ENCODE results near the gene PLEKHA1.
A peak's percentile ranks its signal among the peaks of the same experiment; 100 is the strongest.

The PLEKHA1 gene

GRCh38 chr10:122461367-122461728, 86.8 kb downstream of the PLEKHA1 start, which contains the start of gene HTRA1:
HTRA1 (plus strand) TSS chr10:122461553; CDS start chr10:122461653, 100 bp downstream.
- TF ChIP-seq, protein P1, sequence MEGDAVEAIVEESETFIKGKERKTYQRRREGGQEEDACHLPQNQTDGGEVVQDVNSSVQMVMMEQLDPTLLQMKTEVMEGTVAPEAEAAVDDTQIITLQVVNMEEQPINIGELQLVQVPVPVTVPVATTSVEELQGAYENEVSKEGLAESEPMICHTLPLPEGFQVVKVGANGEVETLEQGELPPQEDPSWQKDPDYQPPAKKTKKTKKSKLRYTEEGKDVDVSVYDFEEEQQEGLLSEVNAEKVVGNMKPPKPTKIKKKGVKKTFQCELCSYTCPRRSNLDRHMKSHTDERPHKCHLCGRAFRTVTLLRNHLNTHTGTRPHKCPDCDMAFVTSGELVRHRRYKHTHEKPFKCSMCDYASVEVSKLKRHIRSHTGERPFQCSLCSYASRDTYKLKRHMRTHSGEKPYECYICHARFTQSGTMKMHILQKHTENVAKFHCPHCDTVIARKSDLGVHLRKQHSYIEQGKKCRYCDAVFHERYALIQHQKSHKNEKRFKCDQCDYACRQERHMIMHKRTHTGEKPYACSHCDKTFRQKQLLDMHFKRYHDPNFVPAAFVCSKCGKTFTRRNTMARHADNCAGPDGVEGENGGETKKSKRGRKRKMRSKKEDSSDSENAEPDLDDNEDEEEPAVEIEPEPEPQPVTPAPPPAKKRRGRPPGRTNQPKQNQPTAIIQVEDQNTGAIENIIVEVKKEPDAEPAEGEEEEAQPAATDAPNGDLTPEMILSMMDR (IDR thresholded peaks at IDR 0.05; ENCODE audit: poor library complexity, severe bottlenecking) = no peak
- H3K4me1 ChIP-seq (ENCODE audit: insufficient read depth, poor library complexity, severe bottlenecking) = peaks cover 5% of the 10 kb centered on the region
- no peaks in the 10 kb centered on the region for H3K27me3 ChIP-seq (ENCODE audit: insufficient read depth, poor library complexity, severe bottlenecking)
- no peaks in the 10 kb centered on the region for H3K9me3 ChIP-seq (ENCODE audit: severe bottlenecking)
- no peak for DNase-seq (ENCODE audit: low spot score)
- H3K27ac ChIP-seq (ENCODE audit: poor library complexity, severe bottlenecking) = peak within 1 kb of the TSS; percentile 50
- peaks cover 16% of the 10 kb centered on the region for H3K36me3 ChIP-seq (ENCODE audit: low read depth)
- peak; percentile 60 for ATAC-seq (ENCODE audit: low read depth)
- H3K4me3 ChIP-seq (ENCODE audit: severe bottlenecking) = peak within 1 kb of the TSS; percentile 92

GRCh38 chr10:122461729-122462532, 87.4 kb downstream of the PLEKHA1 start:
- peaks cover 16% of the 10 kb centered on the region for H3K36me3 ChIP-seq (ENCODE audit: low read depth)
- ATAC-seq (ENCODE audit: low read depth) (peak; percentile 48), DNase-seq (ENCODE audit: low spot score) (no peak)

GRCh38 chr10:122462533-122463465, 88.3 kb downstream of the PLEKHA1 start:
- H3K9me3 ChIP-seq (ENCODE audit: severe bottlenecking) = no peaks in the 10 kb centered on the region
- TF ChIP-seq, protein P1 (IDR thresholded peaks at IDR 0.05; ENCODE audit: poor library complexity, severe bottlenecking) = no peak
- ATAC-seq (ENCODE audit: low read depth) (peak; percentile 45), DNase-seq (ENCODE audit: low spot score) (no peak)
- peak overlapping the region; percentile 92 for H3K4me3 ChIP-seq (ENCODE audit: severe bottlenecking)
- peaks cover 5% of the 10 kb centered on the region for H3K4me1 ChIP-seq (ENCODE audit: insufficient read depth, poor library complexity, severe bottlenecking)
- H3K27me3 ChIP-seq (ENCODE audit: insufficient read depth, poor library complexity, severe bottlenecking) = no peaks in the 10 kb centered on the region
- peak overlapping the region; percentile 50 for H3K27ac ChIP-seq (ENCODE audit: poor library complexity, severe bottlenecking)
- peaks cover 17% of the 10 kb centered on the region for H3K36me3 ChIP-seq (ENCODE audit: low read depth)

More at GRCh38 chr10:122461729-122462532, 87.4 kb downstream of the PLEKHA1 start:
- H3K4me3 ChIP-seq (ENCODE audit: severe bottlenecking) = peak overlapping the region; percentile 92
- peaks cover 5% of the 10 kb centered on the region for H3K4me1 ChIP-seq (ENCODE audit: insufficient read depth, poor library complexity, severe bottlenecking)
- no peaks in the 10 kb centered on the region for H3K27me3 ChIP-seq (ENCODE audit: insufficient read depth, poor library complexity, severe bottlenecking)
- H3K9me3 ChIP-seq (ENCODE audit: severe bottlenecking) = no peaks in the 10 kb centered on the region
- TF ChIP-seq, protein P1 (IDR thresholded peaks at IDR 0.05; ENCODE audit: poor library complexity, severe bottlenecking) = no peak
- H3K27ac ChIP-seq (ENCODE audit: poor library complexity, severe bottlenecking) = peak overlapping the region; percentile 50

GRCh38 chr10:122463466-122464249, 89.2 kb downstream of the PLEKHA1 start:
- Histone ChIP-seq H3K27ac (ENCODE audit: poor library complexity, severe bottlenecking) (peak overlapping the region; percentile 50), H3K36me3 (ENCODE audit: low read depth) (peaks cover 21% of the 10 kb centered on the region), H3K27me3 (ENCODE audit: insufficient read depth, poor library complexity, severe bottlenecking) (no peaks in the 10 kb centered on the region), H3K4me1 (ENCODE audit: insufficient read depth, poor library complexity, severe bottlenecking) (peaks cover 13% of the 10 kb centered on the region), H3K9me3 (ENCODE audit: severe bottlenecking) (no peaks in the 10 kb centered on the region), H3K4me3 (ENCODE audit: severe bottlenecking) (peak overlapping the region; percentile 92)
- TF ChIP-seq, protein P1 (IDR thresholded peaks at IDR 0.05; ENCODE audit: poor library complexity, severe bottlenecking) = no peak
- DNase-seq (ENCODE audit: low spot score) (no peak), ATAC-seq (ENCODE audit: low read depth) (no peak)

Data from RWPE2 (cell line).